HCT116 (cell line): ENCODE results near the gene ZNRF3. TPM values are rescaled to one million over a fixed set of nuclear protein-coding genes. Genes with fewer than 3 reads are reported as not detected.

Source experiments
- total RNA-seq: library from RNA; stranded (reverse); gene quantifications from one replicate; pipeline ENCODE4 v1.2.1, GENCODE V29; 2021; ENCODE audit not compliant: unreplicated experiment

The ZNRF3 gene
- total RNA-seq, 1 experiment from 2014 or later = 12.2 TPM

Other genes with a start within 250 kb of the ZNRF3 start
- 0.12 TPM for gene TTC28, start 203.7 kb upstream of the ZNRF3 start, total RNA-seq
- gene CHEK2, start 141.8 kb upstream of the ZNRF3 start, total RNA-seq = 47.1 TPM
- 14.5 TPM for gene HSCB, start 141.5 kb upstream of the ZNRF3 start, total RNA-seq
- gene CCDC117, start 110.9 kb upstream of the ZNRF3 start, total RNA-seq = 22.1 TPM
- 81.3 TPM for gene XBP1, start 83.0 kb upstream of the ZNRF3 start, total RNA-seq
- gene C22orf31, start 178.3 kb downstream of the ZNRF3 start, total RNA-seq = not detected
- 31.9 TPM for gene KREMEN1, start 189.5 kb downstream of the ZNRF3 start, total RNA-seq